HG02870 (cell line): ENCODE results near the gene BCR.

Experiments used
- ATAC-seq: cut with Tn5 transposase; IDR thresholded peaks from one replicate; pipeline ENCODE4 v1.9.1; 2021; ENCODE audit warnings: mild to moderate bottlenecking, moderate library complexity; ENCODE audit not compliant: unreplicated experiment

The BCR gene

GRCh38 chr22:23193882-23194281, 13.6 kb downstream of the BCR start:
- no peak for ATAC-seq

- ATAC-seq = no peak
These were observed 15.9 kb downstream of the BCR start for GRCh38 chr22:23196165-23196564.

- ATAC-seq = no peak
These were observed 17.5 kb downstream of the BCR start for GRCh38 chr22:23197836-23198235.

GRCh38 chr22:23199159-23199558, 18.9 kb downstream of the BCR start:
- no peak for ATAC-seq

- ATAC-seq = no peak
These were observed 20.6 kb downstream of the BCR start for GRCh38 chr22:23200898-23201297.

GRCh38 chr22:23202812-23203451, 22.6 kb downstream of the BCR start:
- ATAC-seq = no peak

GRCh38 chr22:23203452-23204124, 23.3 kb downstream of the BCR start:
- ATAC-seq = no peak

- no peak for ATAC-seq
These were observed 23.8 kb downstream of the BCR start for GRCh38 chr22:23204125-23204488.

- ATAC-seq = no peak
These were observed 24.3 kb downstream of the BCR start for GRCh38 chr22:23204541-23205157.

GRCh38 chr22:23205339-23206049, 25.2 kb downstream of the BCR start:
- ATAC-seq = no peak

GRCh38 chr22:23206915-23207314, 26.6 kb downstream of the BCR start:
- no peak for ATAC-seq

GRCh38 chr22:23207729-23208393, 27.6 kb downstream of the BCR start:
- ATAC-seq = no peak

GRCh38 chr22:23210428-23211170, 30.3 kb downstream of the BCR start:
- no peak for ATAC-seq

GRCh38 chr22:23211622-23212021, 31.3 kb downstream of the BCR start:
- ATAC-seq = no peak

GRCh38 chr22:23212061-23213021, 32.0 kb downstream of the BCR start:
- no peak for ATAC-seq

GRCh38 chr22:23213022-23213555, 32.8 kb downstream of the BCR start:
- no peak for ATAC-seq

GRCh38 chr22:23213581-23214334, 33.4 kb downstream of the BCR start:
- ATAC-seq = no peak

- ATAC-seq = no peak
These were observed 34.1 kb downstream of the BCR start for GRCh38 chr22:23214398-23214797.
